IMR-90 (cell line): ENCODE results near the gene WEE2. TPM values are rescaled to one million over a fixed set of nuclear protein-coding genes. Genes with fewer than 3 reads are reported as not detected.

Experiments used
- ATAC-seq: fragments of 200-7000 bp; cut with Tn5 transposase; 2 replicates; pipeline ENCODE4 v1.9.1; 2020; ENCODE audit warnings: low read depth, mild to moderate bottlenecking, moderate library complexity
- BruUV-seq: library from RNA; stranded (reverse); fragments of 400-500 nt; replicated peaks from 2 replicates; lab custom pipeline; 2021; lab: Mats Ljungman, UMichigan
- CTCF ChIA-PET: fragments of 300-600 bp; formaldehyde crosslinking; extraction: SDS; loops from one replicate; lab custom pipeline; 2021; ENCODE audit warnings: antibody characterized with exemption; lab: Yijun Ruan, JAX
- POLR2A ChIA-PET: fragments of 300-600 bp; sonication (Branson Sonifier 250); formaldehyde crosslinking; loops from one replicate; lab custom pipeline; 2022; ENCODE audit warnings: antibody characterized with exemption; ENCODE audit not compliant: unreplicated experiment; lab: Charles Lee
- DNase-seq: peaks from one replicate; pipeline ENCODE4 v3.0.0; 2013
- H2AFZ ChIP-seq: replicated peaks from 2 replicates; pipeline ENCODE3; 2013; ENCODE audit warnings: low read length, mild to moderate bottlenecking; ENCODE audit not compliant: poor library complexity
- H2AK5ac ChIP-seq: 2 replicates; pipeline ENCODE4 v1.6.1; 2013; ENCODE audit warnings: low read depth, low read length, inconsistent platforms
- H2AK9ac ChIP-seq: replicated peaks from 2 replicates; pipeline ENCODE3; 2013; ENCODE audit warnings: mild to moderate bottlenecking, low read depth, low read length, moderate library complexity; ENCODE audit not compliant: poor library complexity
- H2BK120ac ChIP-seq: 2 replicates; pipeline ENCODE4 v1.6.1; 2013; ENCODE audit warnings: low read depth, low read length, inconsistent platforms
- H2BK15ac ChIP-seq: 3 replicates; pipeline ENCODE4 v1.6.1; 2013; ENCODE audit warnings: low read depth, low read length, inconsistent platforms
- H2BK20ac ChIP-seq: 2 replicates; pipeline ENCODE4 v1.6.1; 2013; ENCODE audit warnings: low read depth, mild to moderate bottlenecking, inconsistent platforms, low read length, moderate library complexity
- H2BK5ac ChIP-seq: 2 replicates; pipeline ENCODE4 v1.6.1; 2013; ENCODE audit warnings: mild to moderate bottlenecking, low read depth, low read length, inconsistent platforms; ENCODE audit not compliant: poor library complexity, severe bottlenecking
- H3K14ac ChIP-seq: replicated peaks from 2 replicates; pipeline ENCODE4 v1.6.1; 2013; ENCODE audit warnings: low read depth, low read length, inconsistent platforms
- H3K18ac ChIP-seq: 2 replicates; pipeline ENCODE4 v1.6.1; 2013; ENCODE audit warnings: low read depth, low read length, control low read depth
- H3K23ac ChIP-seq: 2 replicates; pipeline ENCODE4 v1.6.1; 2013; ENCODE audit warnings: low read depth, low read length, inconsistent platforms
- H3K27ac ChIP-seq: 2 replicates; pipeline ENCODE4 v1.5.1; 2013; ENCODE audit warnings: mild to moderate bottlenecking, control low read depth, low read length; ENCODE audit not compliant: insufficient read depth
- H3K27me3 ChIP-seq: 2 replicates; pipeline ENCODE4 v1.6.1; 2013; ENCODE audit warnings: low read length; ENCODE audit not compliant: control insufficient read depth, insufficient read depth
- H3K36me3 ChIP-seq: 2 replicates; pipeline ENCODE4 v1.6.1; 2013; ENCODE audit warnings: low read length, mixed read lengths; ENCODE audit not compliant: control insufficient read depth, insufficient read depth
- H3K4ac ChIP-seq: 2 replicates; pipeline ENCODE4 v1.6.1; 2013; ENCODE audit warnings: low read depth, low read length, inconsistent platforms
- H3K4me1 ChIP-seq: 2 replicates; pipeline ENCODE4 v1.6.1; 2013; ENCODE audit warnings: low read length, mixed read lengths; ENCODE audit not compliant: control insufficient read depth, insufficient read depth
- H3K4me2 ChIP-seq: 2 replicates; pipeline ENCODE4 v1.6.1; 2013; ENCODE audit warnings: low read depth, mild to moderate bottlenecking, control low read depth, low read length, moderate library complexity
- H3K4me3 ChIP-seq: 2 replicates; pipeline ENCODE4 v1.5.1; 2013; ENCODE audit warnings: low read depth, mild to moderate bottlenecking, control low read depth, low read length, moderate library complexity; ENCODE audit not compliant: insufficient read depth
- H3K56ac ChIP-seq: 2 replicates; pipeline ENCODE4 v1.6.1; 2013; ENCODE audit warnings: low read length, inconsistent platforms; ENCODE audit not compliant: insufficient read depth; ENCODE audit errors: extremely low read depth
- H3K79me1 ChIP-seq, 2 experiments: 2 replicates each; pipeline ENCODE4 v1.6.1; 2013; ENCODE audit warnings: low read length in 2 of 2, inconsistent platforms in 1 of 2, low read depth in 1 of 2
- H3K9ac ChIP-seq: 2 replicates; pipeline ENCODE4 v1.6.1; 2013; ENCODE audit warnings: low read depth, low read length, control low read depth
- H3K9me1 ChIP-seq: 2 replicates; pipeline ENCODE4 v1.6.1; 2013; ENCODE audit warnings: low read length, inconsistent platforms; ENCODE audit not compliant: insufficient read depth
- H3K9me3 ChIP-seq: 2 replicates; pipeline ENCODE4 v1.6.1; 2013; ENCODE audit warnings: low read length; ENCODE audit not compliant: control insufficient read depth, insufficient read depth
- H4K20me1 ChIP-seq: 2 replicates; pipeline ENCODE4 v1.6.1; 2013; ENCODE audit warnings: low read length, inconsistent platforms; ENCODE audit not compliant: insufficient read depth
- H4K5ac ChIP-seq: 2 replicates; pipeline ENCODE4 v1.6.1; 2013; ENCODE audit warnings: mild to moderate bottlenecking, low read depth, low read length, control low read depth
- H4K8ac ChIP-seq, 2 experiments: 2 replicates each; pipeline ENCODE4 v1.6.1; 2013; ENCODE audit warnings: low read depth in 2 of 2, low read length in 2 of 2, control low read depth in 1 of 2, inconsistent platforms in 1 of 2
- H4K91ac ChIP-seq: 2 replicates; pipeline ENCODE4 v1.6.1; 2013; ENCODE audit warnings: low read depth, low read length, inconsistent platforms; ENCODE audit not compliant: insufficient read depth
- FOS ChIP-seq: fragments of 150-350 bp; IDR thresholded peaks from 2 replicates; pipeline ENCODE4 v1.6.1; 2016; ENCODE audit warnings: low read depth, low read length
- MXI1 ChIP-seq: IDR thresholded peaks from 2 replicates; pipeline ENCODE4 v1.6.1; 2012; ENCODE audit warnings: low read depth, mild to moderate bottlenecking, low read length, moderate library complexity, borderline replicate concordance
- NFE2L2 ChIP-seq: fragments of 150-350 bp; IDR thresholded peaks from 2 replicates; pipeline ENCODE4 v1.6.1; 2016; ENCODE audit warnings: low read depth, mild to moderate bottlenecking, low read length
- RFX5 ChIP-seq: IDR thresholded peaks from 2 replicates; pipeline ENCODE4 v1.8.0; 2012; ENCODE audit warnings: low read depth, mild to moderate bottlenecking, low read length, moderate library complexity
- WGBS, 2 experiments: methylation state at CpG; one replicate each; pipeline versions ENCODE4 v1.1.5 to v1.1.7; 2013; ENCODE audit warnings: missing lambda C conversion rate in 2 of 2; ENCODE audit not compliant: insufficient read length in 1 of 2; ENCODE audit errors: extremely low coverage in 2 of 2; 5-methylcytosine and 5-hydroxymethylcytosine counted together
- dilution Hi-C: fragments of 300-500 bp; cut with HindIII; formaldehyde crosslinking; loops from one replicate; pipeline ENCODE4 v1.14.3; 2018; ENCODE audit warnings: low sequenced_read_pairs; ENCODE audit not compliant: unreplicated experiment
- in situ Hi-C: fragments of 300-500 bp; cut with MboI; formaldehyde crosslinking; loops from 3 replicates; pipeline ENCODE4 v1.14.3; 2019; ENCODE audit warnings: low sequenced_read_pairs, inconsistent platforms, mixed read lengths
- intact Hi-C: fragments of 100-400 bp; cut with micrococcal nuclease; formaldehyde crosslinking; loops from 2 replicates; pipeline ENCODE4 v1.10.0; 2022
- polyA plus RNA-seq, 3 experiments: library from polyadenylated mRNA; depleted of rRNA; stranded (reverse); fragments of >200 nt; gene quantifications; 2 replicates each; pipeline ENCODE4 v1.2.3, GENCODE V29; 2012; ENCODE audit warnings: low replicate concordance in 1 of 3
- total RNA-seq: library from RNA; depleted of rRNA; stranded (reverse); fragments of >200 nt; gene quantifications from 2 replicates; pipeline ENCODE4 v1.2.3, GENCODE V29; 2012
- TF ChIP-seq, protein P1 (sequence below): conservative IDR thresholded peaks from 2 replicates; pipeline ENCODE4 v1.5.1; 2012; ENCODE audit warnings: mild to moderate bottlenecking, low read depth, low read length, improper control_type of control experiment

The WEE2 gene
- total and polyA plus RNA-seq, 2 of the 4 experiments (the other 2 are of a cell fraction): not detected

DNA sequence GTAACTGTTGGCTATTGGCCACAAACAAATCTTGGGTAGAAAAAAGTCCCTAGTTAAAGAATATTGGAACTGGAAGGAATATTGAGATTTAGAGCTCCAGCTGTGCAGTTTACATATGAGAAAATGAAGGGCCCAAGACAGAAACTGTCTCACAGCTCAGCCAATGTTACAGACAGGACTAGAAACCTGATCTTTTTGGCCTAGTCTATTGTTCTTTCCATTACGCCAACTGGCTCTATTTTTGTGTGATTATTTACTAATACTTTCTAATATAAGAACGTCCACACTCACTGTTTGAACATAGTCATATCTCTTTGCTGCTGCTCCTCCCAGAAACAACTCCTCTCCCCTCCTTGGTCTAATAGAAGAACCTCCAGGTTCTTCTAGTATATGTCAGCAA lies 1.2 kb downstream of the WEE2 start:
- POLR2A ChIA-PET: no interaction called here
- Histone ChIP-seq H2AK9ac (no peak overlapping the region), H2BK5ac (no peak overlapping the region), H3K4ac (no peak overlapping the region), H3K14ac (no peak overlapping the region), H2AFZ (no peak overlapping the region), H3K4me1 (no peaks in the 10 kb centered on the region; the same call in 1 of the 2 replicates), H3K4me3 (no peak overlapping the region), H3K9ac (no peak overlapping the region), H3K9me1 (no peaks in the 10 kb centered on the region), H2BK120ac (no peak overlapping the region), H2AK5ac (no peak overlapping the region), H3K18ac (no peak overlapping the region), H3K79me1 (no peaks in the 10 kb centered on the region), H3K9me3 (no peaks in the 10 kb centered on the region), H4K91ac (no peak overlapping the region), H3K56ac (no peak overlapping the region), H4K8ac (no peak overlapping the region), H2BK20ac (no peak overlapping the region), H3K27me3 (no peaks in the 10 kb centered on the region), H4K5ac (no peak overlapping the region), H3K36me3 (no peaks in the 10 kb centered on the region), H3K27ac (no peak overlapping the region), H3K4me2 (no peak overlapping the region), H3K23ac (no peak overlapping the region), H2BK15ac (no peak overlapping the region), H4K20me1 (no peaks in the 10 kb centered on the region)
- BruUV-seq: no TSS peak
- no peak for ATAC-seq
- no peak for DNase-seq
- in situ Hi-C loops: no loop called here
- intact Hi-C loops: loop anchor here (2.0 kb wide), 1 partner anchor 19 kb away; no protein-coding TSS in a partner anchor
- dilution Hi-C loops: no loop called here
- CTCF ChIA-PET: no interaction called here
- no peak for TF ChIP-seq MXI1
- TF ChIP-seq, protein P1, sequence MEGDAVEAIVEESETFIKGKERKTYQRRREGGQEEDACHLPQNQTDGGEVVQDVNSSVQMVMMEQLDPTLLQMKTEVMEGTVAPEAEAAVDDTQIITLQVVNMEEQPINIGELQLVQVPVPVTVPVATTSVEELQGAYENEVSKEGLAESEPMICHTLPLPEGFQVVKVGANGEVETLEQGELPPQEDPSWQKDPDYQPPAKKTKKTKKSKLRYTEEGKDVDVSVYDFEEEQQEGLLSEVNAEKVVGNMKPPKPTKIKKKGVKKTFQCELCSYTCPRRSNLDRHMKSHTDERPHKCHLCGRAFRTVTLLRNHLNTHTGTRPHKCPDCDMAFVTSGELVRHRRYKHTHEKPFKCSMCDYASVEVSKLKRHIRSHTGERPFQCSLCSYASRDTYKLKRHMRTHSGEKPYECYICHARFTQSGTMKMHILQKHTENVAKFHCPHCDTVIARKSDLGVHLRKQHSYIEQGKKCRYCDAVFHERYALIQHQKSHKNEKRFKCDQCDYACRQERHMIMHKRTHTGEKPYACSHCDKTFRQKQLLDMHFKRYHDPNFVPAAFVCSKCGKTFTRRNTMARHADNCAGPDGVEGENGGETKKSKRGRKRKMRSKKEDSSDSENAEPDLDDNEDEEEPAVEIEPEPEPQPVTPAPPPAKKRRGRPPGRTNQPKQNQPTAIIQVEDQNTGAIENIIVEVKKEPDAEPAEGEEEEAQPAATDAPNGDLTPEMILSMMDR: no peak
- no peak for TF ChIP-seq FOS
- TF ChIP-seq RFX5: no peak
- no peak for TF ChIP-seq NFE2L2
- no CpG with 5 or more reads among the region's 2 CpGs for WGBS, 2 experiments
